PFSK-1 (cell line): ENCODE results near the gene GSTM5.

ENCODE experiments used
- FOXP2 ChIP-seq: optimal IDR thresholded peaks from 2 replicates; pipeline ENCODE3; 2011; ENCODE audit warnings: borderline replicate concordance, control low read depth, inconsistent platforms; ENCODE audit not compliant: insufficient read depth; ENCODE audit errors: extremely low read length, extremely low read depth
- POLR2AphosphoS5 ChIP-seq: IDR thresholded peaks from 2 replicates; pipeline ENCODE4 v1.6.1; 2012; ENCODE audit warnings: low read depth, mild to moderate bottlenecking, control low read depth, low read length, moderate library complexity
- REST ChIP-seq, 2 experiments: IDR thresholded peaks; 2 replicates each; pipeline versions ENCODE4 v1.6.1 to v1.8.0; 2011 to 2012; ENCODE audit warnings: low read depth in 2 of 2, low read length in 2 of 2, control low read depth in 1 of 2, inconsistent platforms in 1 of 2, mild to moderate bottlenecking in 1 of 2, moderate library complexity in 1 of 2; ENCODE audit not compliant: insufficient read depth in 1 of 2
- SIN3A ChIP-seq: IDR thresholded peaks from 2 replicates; pipeline ENCODE4 v1.6.1; 2012; ENCODE audit warnings: mild to moderate bottlenecking, low read length, moderate library complexity, borderline replicate concordance; ENCODE audit not compliant: insufficient read depth
- TAF1 ChIP-seq: IDR thresholded peaks from 2 replicates; pipeline ENCODE4 v1.6.1; 2012; ENCODE audit warnings: low read length, control low read depth, borderline replicate concordance; ENCODE audit not compliant: insufficient read depth

Gene GSTM5

GRCh38 chr1:109760581-109761226 is 48.7 kb downstream of the GSTM5 start:
- TF ChIP-seq TAF1: no peak
- TF ChIP-seq FOXP2: no peak
- no peak for TF ChIP-seq POLR2AphosphoS5
- TF ChIP-seq REST (IDR thresholded peaks at IDR 0.05; ENCODE audit: insufficient read depth in 1 of 2, low read depth in 2 of 2, low read length in 2 of 2): no peak
- no peak for TF ChIP-seq SIN3A

GRCh38 chr1:109761227-109762038 is 49.4 kb downstream of the GSTM5 start:
- TF ChIP-seq SIN3A (no peak), TAF1 (no peak), FOXP2 (no peak), POLR2AphosphoS5 (no peak), REST (IDR thresholded peaks at IDR 0.05; ENCODE audit: insufficient read depth in 1 of 2, low read depth in 2 of 2, low read length in 2 of 2) (no peak)

GRCh38 chr1:109762039-109762585 is 50.1 kb downstream of the GSTM5 start:
- no peak for TF ChIP-seq TAF1
- no peak for TF ChIP-seq FOXP2
- no peak for TF ChIP-seq SIN3A
- TF ChIP-seq POLR2AphosphoS5: no peak
- TF ChIP-seq REST (IDR thresholded peaks at IDR 0.05; ENCODE audit: insufficient read depth in 1 of 2, low read depth in 2 of 2, low read length in 2 of 2): no peak

GRCh38 chr1:109762821-109763645 is 51.0 kb downstream of the GSTM5 start:
- no peak for TF ChIP-seq TAF1
- TF ChIP-seq REST (IDR thresholded peaks at IDR 0.05; ENCODE audit: insufficient read depth in 1 of 2, low read depth in 2 of 2, low read length in 2 of 2): no peak
- no peak for TF ChIP-seq FOXP2
- no peak for TF ChIP-seq POLR2AphosphoS5
- no peak for TF ChIP-seq SIN3A
